HK-2 (cell line): ENCODE data around the gene BRI3BP.
"Not testable (repeated sequence)": the region's sequence is repeated elsewhere in the genome, so short reads cannot be mapped to it uniquely, and the experiment has no call there.

Experiments used
- DNase-seq: peaks from one replicate; pipeline ENCODE4 v3.0.0-alpha.2; 2018; ENCODE audit not compliant: unreplicated experiment

Gene BRI3BP

GRCh38 chr12:125068391-125068790 is 74.9 kb downstream of the BRI3BP start:
- no peak for DNase-seq

- no peak for DNase-seq
Measured at GRCh38 chr12:125069616-125070015, 76.2 kb downstream of the BRI3BP start.

DNA sequence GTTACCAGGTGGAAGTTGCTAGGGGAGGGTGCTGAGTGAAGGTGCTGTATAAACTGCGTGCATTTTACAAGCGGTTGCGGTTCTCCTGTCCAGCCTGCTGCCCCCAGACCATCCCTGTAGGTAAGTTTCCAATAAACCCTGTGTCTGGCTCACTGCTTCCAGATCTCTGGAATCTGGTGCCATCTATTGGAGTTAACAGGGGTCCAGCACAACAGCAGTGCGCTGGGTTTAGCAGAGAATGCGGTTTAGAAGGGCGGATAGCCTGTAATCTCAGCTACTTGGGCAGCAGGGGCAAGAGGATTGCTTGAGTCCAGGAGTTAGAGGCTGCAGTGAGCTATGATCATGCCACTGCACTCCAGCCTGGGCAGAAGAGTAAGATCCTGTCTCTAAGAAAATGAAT is 76.7 kb downstream of the BRI3BP start:
- DNase-seq, result no peak

GRCh38 chr12:125070661-125071390 is 77.4 kb downstream of the BRI3BP start:
- no peak for DNase-seq

DNA sequence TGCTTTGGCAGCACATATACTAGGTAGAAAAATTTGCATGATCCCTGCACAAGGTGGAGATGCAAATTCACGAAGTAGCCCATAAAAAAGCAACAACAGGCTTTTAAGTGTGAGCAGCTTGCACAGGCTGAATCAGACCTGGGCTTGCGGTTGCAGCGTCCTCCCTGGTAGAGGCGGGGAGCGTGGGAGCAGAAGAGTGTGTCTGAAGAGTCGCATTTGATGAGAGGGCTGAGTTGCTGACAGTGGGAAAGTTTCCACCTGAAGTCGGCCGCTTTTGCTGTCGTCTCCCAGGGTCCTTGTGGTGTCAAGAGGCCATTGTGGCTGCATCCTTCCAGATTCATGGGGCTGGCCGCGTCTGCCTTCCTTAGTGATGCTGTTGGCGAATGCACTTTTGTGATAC is 78.0 kb downstream of the BRI3BP start:
- no peak for DNase-seq

- DNase-seq, result no peak
Measured at GRCh38 chr12:125072496-125072895, 79.1 kb downstream of the BRI3BP start.

- not testable (repeated sequence) for DNase-seq
Measured at GRCh38 chr12:125074294-125074693, 80.8 kb downstream of the BRI3BP start.

DNA sequence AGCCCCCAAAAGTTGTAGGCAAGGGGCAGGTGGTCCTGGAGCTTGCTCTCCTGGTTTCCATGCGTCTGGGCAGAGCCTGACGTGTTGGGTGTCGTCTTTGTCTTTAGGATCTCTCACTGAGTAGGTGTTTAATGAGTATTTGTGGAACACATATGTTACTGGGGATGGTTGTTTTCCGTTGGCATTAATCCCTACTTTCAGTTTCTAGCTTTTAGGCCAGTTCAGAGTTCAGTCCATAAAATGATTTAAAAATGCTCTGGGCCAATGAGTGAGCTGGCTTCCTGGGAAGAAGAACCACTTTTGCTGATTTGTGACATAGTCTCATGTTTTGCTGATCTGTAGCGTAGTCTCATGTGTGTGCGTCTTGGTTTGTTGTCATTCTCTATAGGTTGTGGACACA is 82.7 kb downstream of the BRI3BP start:
- DNase-seq, result no peak

DNA sequence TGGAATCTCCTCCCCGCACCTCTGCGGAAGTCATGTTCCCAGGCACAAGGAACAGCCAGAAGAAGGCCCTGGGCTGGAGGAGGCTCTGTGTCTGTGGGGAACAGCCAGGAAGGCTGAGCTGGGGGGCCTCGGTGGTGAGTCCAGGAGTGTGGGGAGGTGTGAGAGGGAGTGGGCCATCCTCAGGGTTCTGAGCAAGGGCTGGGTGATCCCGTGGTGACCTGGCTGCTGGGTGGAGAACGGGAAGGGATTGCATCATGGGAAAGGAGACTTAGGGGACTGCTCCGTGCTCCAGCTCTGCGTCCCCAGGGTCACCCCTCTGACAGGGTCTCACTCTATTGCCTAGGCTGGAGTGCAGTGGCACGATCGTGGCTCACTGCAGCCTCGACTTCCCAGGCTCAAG is 85.6 kb downstream of the BRI3BP start:
- DNase-seq, result no peak

DNA sequence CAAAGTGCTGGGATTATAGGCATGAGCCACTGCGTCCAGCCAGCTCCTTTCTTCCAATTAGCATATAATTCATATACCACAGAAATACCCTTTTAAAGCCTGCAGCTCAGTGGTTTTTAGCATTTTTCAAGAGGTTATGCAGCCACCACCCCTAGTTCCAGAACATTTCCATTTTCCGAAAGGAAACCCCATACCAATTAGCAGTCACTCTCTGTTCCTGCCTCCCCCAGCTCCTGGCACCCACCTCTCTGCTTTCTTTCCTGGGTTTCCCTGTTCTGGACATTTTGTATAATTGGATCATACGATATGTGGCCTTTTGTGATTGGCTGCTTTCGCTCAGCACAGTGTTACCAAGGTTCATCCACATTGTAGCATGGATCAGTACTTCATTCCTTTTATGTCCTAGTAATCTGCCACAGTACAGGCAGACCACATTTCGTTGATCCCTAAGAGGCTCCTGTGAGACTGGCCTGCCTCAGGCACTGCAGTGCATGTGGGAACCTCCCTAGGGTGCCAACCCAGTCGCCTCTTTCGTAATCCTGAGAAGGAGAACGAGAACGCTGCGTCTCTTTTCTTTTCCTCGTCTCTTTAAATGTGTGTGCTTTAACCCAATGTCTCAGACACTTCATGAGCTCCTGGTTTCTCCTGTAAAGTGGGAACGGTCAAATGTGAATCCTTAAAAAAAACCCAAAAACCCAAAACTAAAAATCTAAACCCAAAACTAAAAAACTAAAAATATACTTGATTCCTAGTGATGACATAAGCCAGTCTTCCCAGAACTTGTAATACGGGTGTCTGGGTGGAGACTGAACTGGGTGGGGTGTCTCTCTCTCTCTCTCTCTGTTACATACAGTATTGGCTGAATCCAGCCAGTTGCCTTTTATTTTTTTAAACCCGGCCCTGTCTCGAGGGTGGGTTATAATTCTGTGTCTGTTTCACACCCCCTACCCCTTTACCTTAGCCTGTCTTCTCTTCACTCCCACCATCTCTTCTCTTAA is 86.5 kb downstream of the BRI3BP start:
- no peak for DNase-seq
